ENCODE data around the gene ADAMTS12.
"Not testable (repeated sequence)": the region's sequence is repeated elsewhere in the genome, so short reads cannot be mapped to it uniquely, and the experiment has no call there.

ADAMTS12 gene

DNA sequence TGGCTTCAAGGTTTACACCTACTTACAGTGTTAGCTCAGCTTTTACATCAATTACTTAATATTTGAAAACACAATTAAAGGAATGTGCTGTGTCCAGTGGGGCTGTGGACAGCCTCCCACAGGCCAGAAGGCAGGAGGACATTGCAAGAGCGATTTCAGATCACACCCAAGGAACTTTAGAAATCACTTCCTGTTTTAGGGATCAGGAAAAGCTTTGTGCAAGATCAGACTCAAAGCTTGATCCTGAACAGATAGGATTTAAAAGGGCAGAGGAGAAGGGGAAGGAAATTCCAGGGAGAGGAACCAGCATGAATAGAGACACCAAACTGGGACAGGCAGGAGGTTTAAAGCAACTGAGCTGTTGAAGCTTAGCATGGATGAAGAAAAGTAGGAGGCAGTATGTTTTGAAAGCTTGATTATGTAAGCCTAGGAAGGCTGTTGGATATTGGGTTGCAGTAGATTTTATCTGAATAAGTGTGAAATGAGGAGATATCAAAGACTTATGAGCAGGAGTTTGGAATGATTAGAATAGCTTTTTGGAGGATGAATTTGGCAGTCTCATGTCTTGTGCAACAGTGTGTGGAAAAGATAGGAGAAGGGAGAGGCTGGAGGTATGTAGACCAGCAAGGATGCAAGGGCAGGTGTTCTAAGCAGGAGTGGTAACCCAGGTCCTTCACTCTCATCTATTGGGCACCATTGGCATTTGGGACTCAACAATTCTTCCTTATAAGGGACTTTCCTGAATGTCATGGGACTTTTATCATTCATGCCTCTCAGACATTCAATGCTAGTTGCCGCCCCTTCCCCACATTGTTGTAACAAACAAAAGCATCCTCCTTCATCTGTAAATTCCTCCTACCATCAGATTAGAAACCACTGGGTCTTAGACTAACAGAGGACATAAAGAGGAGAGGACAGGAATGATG lies 327.5 kb downstream of the ADAMTS12 start:
- no peak overlapping the region for H3K27ac ChIP-seq
- TF ChIP-seq, protein P1, sequence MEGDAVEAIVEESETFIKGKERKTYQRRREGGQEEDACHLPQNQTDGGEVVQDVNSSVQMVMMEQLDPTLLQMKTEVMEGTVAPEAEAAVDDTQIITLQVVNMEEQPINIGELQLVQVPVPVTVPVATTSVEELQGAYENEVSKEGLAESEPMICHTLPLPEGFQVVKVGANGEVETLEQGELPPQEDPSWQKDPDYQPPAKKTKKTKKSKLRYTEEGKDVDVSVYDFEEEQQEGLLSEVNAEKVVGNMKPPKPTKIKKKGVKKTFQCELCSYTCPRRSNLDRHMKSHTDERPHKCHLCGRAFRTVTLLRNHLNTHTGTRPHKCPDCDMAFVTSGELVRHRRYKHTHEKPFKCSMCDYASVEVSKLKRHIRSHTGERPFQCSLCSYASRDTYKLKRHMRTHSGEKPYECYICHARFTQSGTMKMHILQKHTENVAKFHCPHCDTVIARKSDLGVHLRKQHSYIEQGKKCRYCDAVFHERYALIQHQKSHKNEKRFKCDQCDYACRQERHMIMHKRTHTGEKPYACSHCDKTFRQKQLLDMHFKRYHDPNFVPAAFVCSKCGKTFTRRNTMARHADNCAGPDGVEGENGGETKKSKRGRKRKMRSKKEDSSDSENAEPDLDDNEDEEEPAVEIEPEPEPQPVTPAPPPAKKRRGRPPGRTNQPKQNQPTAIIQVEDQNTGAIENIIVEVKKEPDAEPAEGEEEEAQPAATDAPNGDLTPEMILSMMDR (conservative IDR thresholded peaks at IDR 0.05), result no peak
- TF ChIP-seq ZFX (IDR thresholded peaks at IDR 0.05), result no peak

DNA sequence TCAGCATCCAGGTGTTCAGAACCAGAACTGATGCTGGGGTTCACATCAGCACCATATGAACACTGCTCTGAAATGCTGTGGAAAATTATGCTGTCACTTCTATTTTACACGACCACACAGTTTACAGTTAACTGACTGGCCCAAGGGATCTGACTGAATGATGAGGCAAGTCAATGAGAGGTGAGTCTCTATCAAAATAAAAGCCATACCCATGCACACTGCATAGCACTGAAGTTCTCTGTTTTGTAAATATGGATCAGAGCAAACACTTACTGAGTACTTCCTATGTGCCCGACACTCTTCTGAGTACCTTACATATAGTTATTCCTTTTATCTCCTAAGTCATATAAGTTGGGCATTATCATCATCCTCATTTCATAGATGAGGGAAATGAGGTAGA lies 328.3 kb downstream of the ADAMTS12 start:
- TF ChIP-seq ZFX (IDR thresholded peaks at IDR 0.05), result no peak
- TF ChIP-seq, protein P1 (conservative IDR thresholded peaks at IDR 0.05), result no peak
- H3K27ac ChIP-seq, result no peak overlapping the region

DNA sequence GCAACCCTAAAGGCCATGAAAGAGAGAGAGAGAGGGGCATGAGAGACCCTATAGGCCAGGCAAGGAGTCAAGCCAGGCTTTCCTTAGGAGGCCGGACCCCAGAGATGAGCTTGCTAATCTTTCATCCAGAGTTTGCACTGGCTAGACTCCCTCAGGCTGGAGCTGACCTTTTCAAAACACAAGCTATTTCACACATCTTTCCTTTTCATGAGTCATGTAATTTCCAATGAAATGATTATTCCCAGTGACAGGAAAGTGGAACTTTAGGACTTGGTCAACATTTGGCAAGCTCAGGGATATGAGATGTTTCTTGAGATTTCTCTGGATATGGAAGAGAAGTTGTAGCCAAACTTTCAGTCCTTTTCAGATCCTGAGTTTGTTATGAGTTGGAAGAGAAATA lies 333.3 kb downstream of the ADAMTS12 start:
- TF ChIP-seq, protein P1 (conservative IDR thresholded peaks at IDR 0.05), result no peak
- TF ChIP-seq ZFX (IDR thresholded peaks at IDR 0.05), result no peak

DNA sequence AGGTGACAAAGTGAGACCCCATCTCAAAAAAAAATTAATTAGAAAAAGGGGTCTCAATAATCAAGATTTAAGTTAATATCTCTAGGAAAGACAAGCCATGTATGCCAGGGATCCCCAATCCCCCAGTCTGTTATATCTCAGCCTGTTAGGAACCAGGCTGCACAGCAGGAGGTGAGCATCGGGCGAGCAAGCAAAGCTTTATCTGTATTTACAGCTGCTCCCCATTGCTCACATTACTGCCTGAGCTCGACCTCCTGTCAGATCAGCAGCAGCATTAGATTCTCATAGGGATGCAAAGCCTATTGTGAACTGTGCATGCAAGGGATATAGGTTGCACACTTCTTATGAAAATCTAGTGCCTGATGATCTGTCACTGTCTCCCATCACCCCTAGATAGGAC lies 334.2 kb downstream of the ADAMTS12 start:
- TF ChIP-seq, protein P1 (conservative IDR thresholded peaks at IDR 0.05), result no peak
- no peak for TF ChIP-seq ZFX (IDR thresholded peaks at IDR 0.05)
- no peak overlapping the region for H3K27ac ChIP-seq

More for the DNA sequence above, 333.3 kb downstream of the ADAMTS12 start:
- no peak overlapping the region for H3K27ac ChIP-seq

DNA sequence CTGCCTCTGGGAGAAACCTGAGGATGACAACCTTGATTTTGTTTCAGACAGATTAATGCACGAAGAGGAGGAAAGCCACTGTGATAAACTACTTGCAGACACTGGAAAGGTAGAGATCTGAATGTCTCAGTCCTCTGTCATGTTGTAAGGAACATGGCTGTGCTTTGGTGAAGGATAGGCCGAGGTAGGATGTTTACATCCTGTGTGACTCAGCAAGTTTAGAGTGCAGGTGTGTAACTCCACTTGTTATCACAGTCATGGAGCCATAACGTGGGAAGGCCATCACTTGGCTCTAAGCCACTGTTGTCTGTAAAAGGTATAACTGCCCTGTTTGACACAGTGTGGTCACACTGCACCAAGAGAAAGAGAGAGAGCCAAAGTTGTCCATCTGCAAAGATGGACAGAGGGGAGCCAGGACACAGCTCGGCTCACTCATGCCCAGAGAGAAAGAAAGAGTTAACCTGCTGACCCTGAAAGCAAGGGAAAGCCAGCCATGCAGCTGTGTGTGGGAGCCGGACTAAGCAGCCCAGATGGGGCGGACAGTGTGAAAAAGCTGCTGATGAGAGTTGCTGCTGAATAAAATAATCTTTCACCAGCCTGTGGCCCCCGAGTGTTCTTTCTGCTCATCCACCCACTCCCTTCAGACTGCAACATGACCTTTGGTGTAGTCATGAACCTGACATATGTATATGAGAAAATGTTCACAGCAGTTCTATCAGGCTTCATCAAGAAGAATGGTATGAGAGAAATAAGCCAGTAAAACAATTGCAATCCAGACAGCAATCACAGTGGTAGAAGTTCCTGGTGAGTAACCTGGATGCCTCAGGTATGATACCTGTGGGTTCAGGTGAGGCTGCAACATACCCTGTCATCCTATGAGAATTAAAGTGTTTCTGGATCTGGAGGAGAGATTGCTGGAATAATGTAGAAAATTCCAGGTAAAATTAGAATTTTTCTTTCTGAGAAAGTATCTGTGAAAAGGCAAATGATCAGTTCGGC lies 335.2 kb downstream of the ADAMTS12 start:
- TF ChIP-seq ZFX (IDR thresholded peaks at IDR 0.05), result no peak
- TF ChIP-seq, protein P1 (conservative IDR thresholded peaks at IDR 0.05), result no peak
- no peak overlapping the region for H3K27ac ChIP-seq

DNA sequence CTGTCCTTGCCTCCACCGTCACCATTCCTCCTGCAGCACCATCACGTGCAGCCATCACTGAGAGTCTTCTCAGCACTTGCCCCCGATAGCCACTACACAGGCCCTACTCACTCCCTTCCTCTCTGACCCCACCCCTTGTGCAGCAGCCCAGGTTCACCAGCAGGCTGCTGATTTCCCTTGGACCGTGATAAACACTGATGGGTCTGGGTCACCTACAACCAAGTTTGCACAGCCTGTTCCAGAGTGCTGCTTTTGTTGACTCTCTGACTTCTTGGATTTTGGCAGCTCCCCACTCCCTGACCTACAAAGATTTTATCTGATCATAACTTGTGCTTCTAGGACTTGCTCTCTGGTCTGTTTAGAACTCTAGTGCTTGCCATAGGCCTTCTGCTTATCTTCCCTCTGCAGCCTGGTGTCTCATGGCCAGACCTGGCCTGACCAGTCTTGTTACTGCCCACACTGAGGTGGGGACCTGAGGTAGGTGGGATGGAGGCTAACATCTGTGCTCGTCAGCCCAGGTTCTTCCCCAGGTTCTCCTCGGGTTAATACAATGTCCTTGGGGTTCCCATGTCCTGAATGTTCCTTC lies 341.7 kb downstream of the ADAMTS12 start:
- no peak for TF ChIP-seq ZFX (IDR thresholded peaks at IDR 0.05)
- TF ChIP-seq, protein P1 (conservative IDR thresholded peaks at IDR 0.05), result peak; percentile 44
- H3K27ac ChIP-seq, result peak overlapping the region; percentile 49

DNA sequence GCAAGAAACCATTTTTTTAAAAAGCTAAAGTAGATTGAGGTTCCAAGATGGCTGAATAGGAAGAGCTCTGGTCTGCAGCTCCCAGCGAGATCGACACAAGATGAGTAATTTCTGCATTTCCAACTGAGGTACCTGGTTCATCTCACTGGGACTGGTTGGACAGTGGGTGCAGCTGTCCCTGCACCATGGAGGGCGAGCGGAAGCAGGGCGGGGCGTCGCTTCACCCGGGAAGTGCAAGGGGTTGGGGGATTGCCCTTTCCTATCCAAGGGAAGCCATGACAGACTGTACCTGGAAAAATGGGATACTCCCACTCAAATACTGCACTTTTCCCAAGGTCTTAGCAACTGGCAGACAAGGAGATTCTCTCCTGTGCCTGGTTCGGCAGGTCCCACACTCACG lies 352.0 kb downstream of the ADAMTS12 start:
- H3K27ac ChIP-seq, result not testable (repeated sequence)
